ENCODE measurements around the gene PIK3R3. TPM values are rescaled to one million over a fixed set of nuclear protein-coding genes. Genes with fewer than 3 reads are reported as not detected.

Gene PIK3R3
- total and polyA plus RNA-seq, 2 experiments from 2014 or later: 6.4 to 11.5 TPM

DNA sequence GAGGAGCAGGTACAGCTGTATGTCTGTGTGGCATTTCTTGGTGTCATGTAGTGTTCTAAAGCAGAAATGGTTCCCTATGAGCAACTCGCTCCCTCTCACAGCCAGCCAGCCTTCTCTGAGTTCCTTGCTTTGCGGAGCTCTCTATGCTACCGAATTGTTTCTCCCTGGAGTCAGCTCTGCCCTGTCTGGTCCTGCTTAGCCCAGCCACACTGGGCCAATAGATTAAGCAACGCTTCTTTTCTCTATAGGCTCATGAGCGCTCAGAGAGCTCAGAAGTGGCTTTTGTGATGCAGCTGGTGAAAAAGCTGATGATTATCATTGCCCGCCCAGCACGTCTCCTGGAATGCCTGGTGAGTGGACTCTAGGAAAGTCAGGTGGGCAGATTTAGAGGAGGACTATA lies 113.1 kb downstream of the PIK3R3 start:
- H3K36me3 ChIP-seq: peaks cover 3% of the 10 kb centered on the region
- TF ChIP-seq, protein P1, sequence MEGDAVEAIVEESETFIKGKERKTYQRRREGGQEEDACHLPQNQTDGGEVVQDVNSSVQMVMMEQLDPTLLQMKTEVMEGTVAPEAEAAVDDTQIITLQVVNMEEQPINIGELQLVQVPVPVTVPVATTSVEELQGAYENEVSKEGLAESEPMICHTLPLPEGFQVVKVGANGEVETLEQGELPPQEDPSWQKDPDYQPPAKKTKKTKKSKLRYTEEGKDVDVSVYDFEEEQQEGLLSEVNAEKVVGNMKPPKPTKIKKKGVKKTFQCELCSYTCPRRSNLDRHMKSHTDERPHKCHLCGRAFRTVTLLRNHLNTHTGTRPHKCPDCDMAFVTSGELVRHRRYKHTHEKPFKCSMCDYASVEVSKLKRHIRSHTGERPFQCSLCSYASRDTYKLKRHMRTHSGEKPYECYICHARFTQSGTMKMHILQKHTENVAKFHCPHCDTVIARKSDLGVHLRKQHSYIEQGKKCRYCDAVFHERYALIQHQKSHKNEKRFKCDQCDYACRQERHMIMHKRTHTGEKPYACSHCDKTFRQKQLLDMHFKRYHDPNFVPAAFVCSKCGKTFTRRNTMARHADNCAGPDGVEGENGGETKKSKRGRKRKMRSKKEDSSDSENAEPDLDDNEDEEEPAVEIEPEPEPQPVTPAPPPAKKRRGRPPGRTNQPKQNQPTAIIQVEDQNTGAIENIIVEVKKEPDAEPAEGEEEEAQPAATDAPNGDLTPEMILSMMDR (IDR thresholded peaks at IDR 0.05; ENCODE audit: low read depth, low read length): no peak
- no peaks in the 10 kb centered on the region for H3K9me3 ChIP-seq (ENCODE audit: low read depth)
- peak overlapping the region; percentile 75 for H3K27ac ChIP-seq
- DNase-seq (ENCODE audit: low read depth in 1 of 2, low spot score in 1 of 2): no peak
- H3K4me3 ChIP-seq: no peak overlapping the region
- H3K27me3 ChIP-seq: no peaks in the 10 kb centered on the region
- H3K4me1 ChIP-seq (ENCODE audit: low read depth): peaks cover 22% of the 10 kb centered on the region

DNA sequence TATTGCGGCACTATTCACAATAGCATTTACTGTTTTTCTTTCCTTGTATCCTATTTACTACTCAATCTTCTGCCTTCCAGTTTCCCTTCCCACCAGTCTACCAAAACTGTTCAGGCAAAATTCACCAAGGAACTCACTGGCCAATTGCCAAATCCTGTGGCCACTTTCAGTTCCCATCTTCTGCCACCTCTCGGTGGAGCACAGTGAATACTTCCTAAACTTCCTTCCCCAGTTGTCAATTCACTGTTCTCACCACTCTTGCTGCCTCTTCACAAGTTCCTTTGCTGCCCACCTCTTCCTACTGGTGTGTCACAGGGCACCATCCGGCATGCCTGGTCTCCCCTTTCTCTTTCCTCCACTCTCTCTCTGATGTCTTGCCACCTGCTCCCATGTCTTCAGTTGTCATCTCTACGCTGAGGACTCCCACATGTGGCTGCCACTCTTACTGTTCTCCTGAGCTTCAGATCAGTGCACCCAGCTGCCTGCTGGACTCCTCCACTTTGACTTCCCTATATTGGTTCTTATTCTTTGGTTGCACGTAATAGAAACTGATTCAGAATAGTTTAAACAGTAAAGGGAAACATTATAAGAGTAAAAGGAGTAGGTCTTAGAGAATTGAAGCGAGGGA lies 114.4 kb downstream of the PIK3R3 start:
- H3K27me3 ChIP-seq: no peaks in the 10 kb centered on the region
- no peak for DNase-seq (ENCODE audit: low read depth in 1 of 2, low spot score in 1 of 2)
- TF ChIP-seq, protein P1 (IDR thresholded peaks at IDR 0.05; ENCODE audit: low read depth, low read length): no peak
- no peaks in the 10 kb centered on the region for H3K36me3 ChIP-seq
- H3K27ac ChIP-seq: peak overlapping the region; percentile 75
- H3K9me3 ChIP-seq (ENCODE audit: low read depth): no peaks in the 10 kb centered on the region
- no peak overlapping the region for H3K4me3 ChIP-seq
- peaks cover 22% of the 10 kb centered on the region for H3K4me1 ChIP-seq (ENCODE audit: low read depth)

DNA sequence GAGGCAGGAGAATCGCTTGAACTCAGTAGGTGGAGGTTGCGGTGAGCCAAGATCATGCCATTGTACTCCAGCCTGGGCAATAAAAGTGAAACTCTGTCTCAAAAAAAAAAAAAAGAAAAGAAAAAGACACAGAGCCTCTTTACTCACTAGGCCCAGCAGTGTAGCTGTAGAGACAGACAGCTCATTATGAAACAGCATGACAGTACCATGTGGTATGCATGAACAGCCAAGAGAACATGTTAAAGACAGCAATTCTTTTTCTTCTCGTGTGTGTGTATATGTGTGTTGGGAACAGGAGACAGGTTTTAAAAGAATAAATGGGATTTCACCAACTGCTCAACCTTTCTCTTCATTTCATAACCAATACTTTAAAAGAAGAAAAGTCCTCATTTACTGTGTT lies 118.8 kb downstream of the PIK3R3 start:
- Histone ChIP-seq H3K36me3 (peaks cover 4% of the 10 kb centered on the region), H3K27ac (no peak overlapping the region), H3K27me3 (no peaks in the 10 kb centered on the region), H3K4me1 (ENCODE audit: low read depth) (peaks cover 14% of the 10 kb centered on the region), H3K4me3 (no peak overlapping the region), H3K9me3 (ENCODE audit: low read depth) (no peaks in the 10 kb centered on the region)
- DNase-seq (ENCODE audit: low read depth in 1 of 2, low spot score in 1 of 2): no peak
- TF ChIP-seq, protein P1 (IDR thresholded peaks at IDR 0.05; ENCODE audit: low read depth, low read length): no peak

DNA sequence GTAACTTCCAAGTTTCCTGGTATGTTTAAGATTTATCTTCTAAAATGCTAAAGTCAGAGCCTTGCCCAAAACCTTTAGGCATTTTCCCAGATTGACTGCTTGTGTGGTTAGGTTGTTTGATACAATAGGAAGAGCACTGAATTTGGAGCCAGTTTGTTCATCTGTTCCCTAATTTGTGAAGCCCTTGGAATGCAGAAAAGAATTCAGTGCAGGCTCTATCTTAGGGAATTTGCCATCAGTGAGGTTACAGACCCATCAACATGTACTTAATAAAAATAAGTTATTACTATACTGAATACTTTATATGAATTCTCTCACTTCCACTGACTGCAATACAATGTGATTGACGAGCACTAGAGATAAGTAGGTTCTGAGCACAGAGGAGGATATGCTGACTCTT lies 120.2 kb downstream of the PIK3R3 start:
- H3K27me3 ChIP-seq: no peaks in the 10 kb centered on the region
- H3K9me3 ChIP-seq (ENCODE audit: low read depth): no peaks in the 10 kb centered on the region
- TF ChIP-seq, protein P1 (IDR thresholded peaks at IDR 0.05; ENCODE audit: low read depth, low read length): no peak
- no peak for DNase-seq (ENCODE audit: low read depth in 1 of 2, low spot score in 1 of 2)
- H3K36me3 ChIP-seq: peaks cover 13% of the 10 kb centered on the region
- H3K4me3 ChIP-seq: no peak overlapping the region
- H3K4me1 ChIP-seq (ENCODE audit: low read depth): peaks cover 12% of the 10 kb centered on the region
- H3K27ac ChIP-seq: no peak overlapping the region

DNA sequence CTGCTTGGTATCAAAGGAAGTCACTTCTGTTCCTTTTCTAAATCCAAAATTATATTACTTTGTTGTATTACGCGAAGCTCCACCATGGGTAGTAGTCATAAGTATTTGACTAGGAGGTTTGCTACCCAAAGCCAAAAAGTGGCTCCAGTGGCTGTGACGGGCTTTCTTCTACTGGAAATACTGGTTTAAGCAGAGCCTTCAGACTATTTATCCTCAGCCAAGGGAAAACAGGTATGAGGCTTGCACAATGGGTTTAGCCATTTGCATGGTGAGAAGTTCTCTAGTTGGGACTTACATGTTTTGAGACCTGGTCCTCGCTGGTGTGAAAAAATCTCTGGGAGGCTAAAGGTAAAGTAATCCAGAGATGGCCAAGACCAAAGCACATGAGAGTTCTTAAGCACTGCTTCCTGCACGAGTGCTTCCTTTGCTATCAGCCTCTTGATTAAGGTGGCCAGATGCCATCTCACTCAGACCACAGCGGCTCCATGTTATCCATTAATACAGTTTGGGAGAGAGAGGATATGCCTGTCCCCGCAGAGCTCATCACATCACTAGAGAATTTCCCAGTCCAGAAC lies 121.2 kb downstream of the PIK3R3 start:
- TF ChIP-seq, protein P1 (IDR thresholded peaks at IDR 0.05; ENCODE audit: low read depth, low read length): no peak

More for the DNA sequence above, 121.2 kb downstream of the PIK3R3 start:
- Histone ChIP-seq H3K4me3 (no peak overlapping the region), H3K9me3 (ENCODE audit: low read depth) (no peaks in the 10 kb centered on the region), H3K4me1 (ENCODE audit: low read depth) (peaks cover 12% of the 10 kb centered on the region), H3K27me3 (no peaks in the 10 kb centered on the region), H3K27ac (peak overlapping the region; percentile 34), H3K36me3 (peaks cover 18% of the 10 kb centered on the region)
- DNase-seq (ENCODE audit: low read depth in 1 of 2, low spot score in 1 of 2): no peak

Data from cardiac muscle cell (in vitro differentiated cells and primary cell).